ENCODE measurements around the gene TSSK6. TPM values are rescaled to one million over a fixed set of nuclear protein-coding genes. Genes with fewer than 3 reads are reported as not detected.

Gene TSSK6
- total and polyA plus RNA-seq, 10 of the 15 experiments (the other 5 are each of a cell fraction or from before 2014, with no cell fraction given): 0.06 to 3.6 (median 0.98) TPM; not detected in 2

DNA sequence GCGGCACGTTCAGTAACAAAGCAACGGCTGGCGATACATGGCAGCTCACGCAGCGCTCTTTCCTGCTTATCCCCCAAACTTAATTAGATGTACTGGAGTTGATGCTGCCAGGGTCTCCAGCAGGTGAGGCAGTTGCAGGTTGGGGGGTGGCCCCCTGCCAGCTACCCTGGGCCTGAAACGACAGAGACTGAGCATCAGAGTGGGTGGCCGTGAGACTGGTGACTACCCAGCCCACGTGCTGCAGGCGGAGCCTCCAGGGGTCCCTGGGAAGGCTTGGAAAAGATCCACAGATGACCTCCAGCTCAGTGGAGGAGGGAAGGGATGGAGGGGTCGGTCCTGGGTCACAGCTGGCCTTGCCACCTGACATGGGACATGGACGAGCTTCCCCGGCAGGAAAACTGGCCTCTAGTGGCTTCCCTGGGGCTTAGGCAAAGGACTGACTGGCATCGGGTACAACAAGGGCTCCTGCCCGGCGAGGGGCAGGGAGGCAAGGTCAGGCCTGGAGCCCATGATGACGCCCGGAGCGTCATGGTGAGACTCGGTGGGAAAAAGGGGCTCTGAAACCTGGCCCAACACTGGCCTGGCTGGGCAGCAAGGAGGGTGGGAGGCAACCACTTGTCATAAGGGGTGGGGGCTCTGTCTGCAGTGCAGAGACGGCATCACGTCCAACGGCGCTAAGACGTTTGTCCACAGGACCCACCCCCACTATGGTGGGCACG lies 46.8 kb upstream of the TSSK6 start (continued):
- TF ChIP-seq, protein P1, sequence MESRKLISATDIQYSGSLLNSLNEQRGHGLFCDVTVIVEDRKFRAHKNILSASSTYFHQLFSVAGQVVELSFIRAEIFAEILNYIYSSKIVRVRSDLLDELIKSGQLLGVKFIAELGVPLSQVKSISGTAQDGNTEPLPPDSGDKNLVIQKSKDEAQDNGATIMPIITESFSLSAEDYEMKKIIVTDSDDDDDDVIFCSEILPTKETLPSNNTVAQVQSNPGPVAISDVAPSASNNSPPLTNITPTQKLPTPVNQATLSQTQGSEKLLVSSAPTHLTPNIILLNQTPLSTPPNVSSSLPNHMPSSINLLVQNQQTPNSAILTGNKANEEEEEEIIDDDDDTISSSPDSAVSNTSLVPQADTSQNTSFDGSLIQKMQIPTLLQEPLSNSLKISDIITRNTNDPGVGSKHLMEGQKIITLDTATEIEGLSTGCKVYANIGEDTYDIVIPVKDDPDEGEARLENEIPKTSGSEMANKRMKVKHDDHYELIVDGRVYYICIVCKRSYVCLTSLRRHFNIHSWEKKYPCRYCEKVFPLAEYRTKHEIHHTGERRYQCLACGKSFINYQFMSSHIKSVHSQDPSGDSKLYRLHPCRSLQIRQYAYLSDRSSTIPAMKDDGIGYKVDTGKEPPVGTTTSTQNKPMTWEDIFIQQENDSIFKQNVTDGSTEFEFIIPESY (IDR thresholded peaks at IDR 0.05): no peak
- no peak for TF ChIP-seq ZNF274 (IDR thresholded peaks at IDR 0.05; ENCODE audit: insufficient read depth, insufficient read length)
- no peak for TF ChIP-seq MEF2B (IDR thresholded peaks at IDR 0.05; ENCODE audit: partially characterized antibody, poor library complexity, severe bottlenecking)

DNA sequence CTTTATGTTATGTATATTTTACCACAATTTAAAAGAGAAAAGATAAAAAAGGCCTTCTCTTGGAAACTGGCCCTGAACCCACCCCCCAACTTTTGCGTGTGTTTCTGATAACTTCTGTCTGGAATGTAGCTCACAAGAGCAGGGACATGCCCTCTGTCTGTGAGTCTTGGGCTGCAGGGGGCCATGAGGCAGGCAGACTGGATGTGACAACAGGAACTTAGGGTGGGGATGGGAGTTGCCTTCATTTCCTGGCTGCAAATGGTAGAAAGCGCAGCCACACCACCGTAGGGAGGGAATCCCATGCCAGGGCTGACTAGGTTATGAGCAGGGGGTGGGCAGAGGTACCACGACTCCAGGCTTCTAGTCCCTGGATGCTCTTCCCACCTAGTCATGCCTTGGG lies 44.6 kb upstream of the TSSK6 start:
- no TSS peak for BruUV-seq (replicated peaks)
- no peak for FAIRE-seq
- in situ Hi-C loops (cut with MboI) (no loop called here), intact Hi-C loops (cut with micrococcal nuclease; ENCODE audit: unreplicated experiment) (loop anchor here (5.0 kb wide), 1 partner anchor 82 kb away; the partner anchor contains the start of gene GMIP)
- Histone ChIP-seq H2AFZ (ENCODE audit: control insufficient read depth, low read depth, low read length) (no peak overlapping the region), H3K36me3 (ENCODE audit: control insufficient read depth in 2 of 2, insufficient read depth in 2 of 2, low read length in 1 of 2) (peaks cover 0 to 1% of the 10 kb centered on the region in 2 experiments; a peak in 3 of 4 replicates), H3K9me3 (replicated peaks; ENCODE audit: control insufficient read depth, insufficient read depth, low read length) (no peaks in the 10 kb centered on the region), H3K4me3 (no peak overlapping the region), H3K79me2 (ENCODE audit: control insufficient read depth, insufficient read depth, low read length) (no peaks in the 10 kb centered on the region), H3K4me2 (ENCODE audit: control insufficient read depth, insufficient read depth) (no peak overlapping the region), H3K27me3 (replicated peaks in 1 of 2; ENCODE audit: control insufficient read depth in 2 of 2, insufficient read depth in 2 of 2, low read length in 1 of 2) (no peaks in the 10 kb centered on the region), H3K4me1 (ENCODE audit: control insufficient read depth, insufficient read depth, low read length) (no peaks in the 10 kb centered on the region), H3K9ac (ENCODE audit: control insufficient read depth, insufficient read depth, low read length) (no peak overlapping the region), H4K20me1 (ENCODE audit: control insufficient read depth, insufficient read depth) (no peaks in the 10 kb centered on the region), H3K27ac (ENCODE audit: control insufficient read depth, insufficient read depth) (no peak overlapping the region)
- SMC1A ChIA-PET (ENCODE audit: uncharacterized antibody, unreplicated experiment): no interaction called here
- no peak for DNase-seq (ENCODE audit: low read depth, low spot score)
- CTCF ChIA-PET: interaction anchor here (0.8 to 1.8 kb wide), 3 partner anchors 21 to 84 kb away, joined by 3 to 6 read pairs (median 6); partner anchors contain the start of gene GMIP
- no peak for TF ChIP-seq WRNIP1 (IDR thresholded peaks at IDR 0.05; ENCODE audit: borderline replicate concordance, low read depth, low read length)
- TF ChIP-seq NRF1 (conservative IDR thresholded peaks at IDR 0.05; ENCODE audit: low read depth, low read length): no peak
- TF ChIP-seq, protein P2, sequence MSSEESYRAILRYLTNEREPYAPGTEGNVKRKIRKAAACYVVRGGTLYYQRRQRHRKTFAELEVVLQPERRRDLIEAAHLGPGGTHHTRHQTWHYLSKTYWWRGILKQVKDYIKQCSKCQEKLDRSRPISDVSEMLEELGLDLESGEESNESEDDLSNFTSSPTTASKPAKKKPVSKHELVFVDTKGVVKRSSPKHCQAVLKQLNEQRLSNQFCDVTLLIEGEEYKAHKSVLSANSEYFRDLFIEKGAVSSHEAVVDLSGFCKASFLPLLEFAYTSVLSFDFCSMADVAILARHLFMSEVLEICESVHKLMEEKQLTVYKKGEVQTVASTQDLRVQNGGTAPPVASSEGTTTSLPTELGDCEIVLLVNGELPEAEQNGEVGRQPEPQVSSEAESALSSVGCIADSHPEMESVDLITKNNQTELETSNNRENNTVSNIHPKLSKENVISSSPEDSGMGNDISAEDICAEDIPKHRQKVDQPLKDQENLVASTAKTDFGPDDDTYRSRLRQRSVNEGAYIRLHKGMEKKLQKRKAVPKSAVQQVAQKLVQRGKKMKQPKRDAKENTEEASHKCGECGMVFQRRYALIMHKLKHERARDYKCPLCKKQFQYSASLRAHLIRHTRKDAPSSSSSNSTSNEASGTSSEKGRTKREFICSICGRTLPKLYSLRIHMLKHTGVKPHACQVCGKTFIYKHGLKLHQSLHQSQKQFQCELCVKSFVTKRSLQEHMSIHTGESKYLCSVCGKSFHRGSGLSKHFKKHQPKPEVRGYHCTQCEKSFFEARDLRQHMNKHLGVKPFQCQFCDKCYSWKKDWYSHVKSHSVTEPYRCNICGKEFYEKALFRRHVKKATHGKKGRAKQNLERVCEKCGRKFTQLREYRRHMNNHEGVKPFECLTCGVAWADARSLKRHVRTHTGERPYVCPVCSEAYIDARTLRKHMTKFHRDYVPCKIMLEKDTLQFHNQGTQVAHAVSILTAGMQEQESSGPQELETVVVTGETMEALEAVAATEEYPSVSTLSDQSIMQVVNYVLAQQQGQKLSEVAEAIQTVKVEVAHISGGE (CRISPR knock-in tag; IDR thresholded peaks at IDR 0.05): no peak
- no peak for TF ChIP-seq NBN (IDR thresholded peaks at IDR 0.05)
- TF ChIP-seq, protein P3, sequence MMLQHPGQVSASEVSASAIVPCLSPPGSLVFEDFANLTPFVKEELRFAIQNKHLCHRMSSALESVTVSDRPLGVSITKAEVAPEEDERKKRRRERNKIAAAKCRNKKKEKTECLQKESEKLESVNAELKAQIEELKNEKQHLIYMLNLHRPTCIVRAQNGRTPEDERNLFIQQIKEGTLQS (IDR thresholded peaks at IDR 0.05; ENCODE audit: borderline replicate concordance, extremely low read depth, low read depth, low read length): no peak
- TF ChIP-seq, protein P4, sequence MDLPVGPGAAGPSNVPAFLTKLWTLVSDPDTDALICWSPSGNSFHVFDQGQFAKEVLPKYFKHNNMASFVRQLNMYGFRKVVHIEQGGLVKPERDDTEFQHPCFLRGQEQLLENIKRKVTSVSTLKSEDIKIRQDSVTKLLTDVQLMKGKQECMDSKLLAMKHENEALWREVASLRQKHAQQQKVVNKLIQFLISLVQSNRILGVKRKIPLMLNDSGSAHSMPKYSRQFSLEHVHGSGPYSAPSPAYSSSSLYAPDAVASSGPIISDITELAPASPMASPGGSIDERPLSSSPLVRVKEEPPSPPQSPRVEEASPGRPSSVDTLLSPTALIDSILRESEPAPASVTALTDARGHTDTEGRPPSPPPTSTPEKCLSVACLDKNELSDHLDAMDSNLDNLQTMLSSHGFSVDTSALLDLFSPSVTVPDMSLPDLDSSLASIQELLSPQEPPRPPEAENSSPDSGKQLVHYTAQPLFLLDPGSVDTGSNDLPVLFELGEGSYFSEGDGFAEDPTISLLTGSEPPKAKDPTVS (IDR thresholded peaks at IDR 0.05; ENCODE audit: low read depth, low read length): no peak
- TF ChIP-seq TCF3 (IDR thresholded peaks at IDR 0.05; ENCODE audit: borderline replicate concordance, insufficient read depth, low read depth, low read length): no peak
- TF ChIP-seq RAD51 (IDR thresholded peaks at IDR 0.05): no peak
- TF ChIP-seq HCFC1 (IDR thresholded peaks at IDR 0.05; ENCODE audit: low read length): no peak
- TF ChIP-seq STAT3 (IDR thresholded peaks at IDR 0.05; ENCODE audit: low read depth, low read length): no peak
- no peak for TF ChIP-seq KAT2A (conservative IDR thresholded peaks at IDR 0.05; ENCODE audit: control insufficient read depth, low read depth, low read length)
- ATAC-seq: no peak
- POLR2A ChIA-PET: interaction anchor here (0.9 kb wide), 1 partner anchor 69 kb away, joined by 6 read pairs; no protein-coding TSS in a partner anchor
- WGBS (ENCODE audit: insufficient coverage, insufficient replicate concordance, low lambda C conversion rate, missing lambda C conversion rate): 67% methylated on average over 4 of the region's 4 CpGs
- RAD21 ChIA-PET (ENCODE audit: unreplicated experiment): no interaction called here

Measured in GM12878 (cell line).